H1 (cell line): ENCODE results near the gene METTL8.

ENCODE experiments used
- ASH2L ChIP-seq: fragments of 200-600, 300-600 bp; sonication (generic); IDR thresholded peaks from one replicate; pipeline ENCODE4 v1.7.1; 2017; ENCODE audit warnings: low read length
- MAFK ChIP-seq: IDR thresholded peaks from 2 replicates; pipeline ENCODE4 v1.6.1; 2012; ENCODE audit warnings: low read depth, mild to moderate bottlenecking, improper control_type of control experiment, low read length
- POLR2A ChIP-seq, 2 experiments: IDR thresholded peaks; 1 replicate in 1 of 2; 2 replicates in 1 of 2; pipeline ENCODE4 v1.6.1; 2011; ENCODE audit warnings: low read depth in 2 of 2, low read length in 2 of 2, mild to moderate bottlenecking in 2 of 2; ENCODE audit errors: control extremely low read depth in 1 of 2
- POLR2AphosphoS5 ChIP-seq: IDR thresholded peaks from 2 replicates; pipeline ENCODE4 v1.6.1; 2011; ENCODE audit warnings: low read depth, low read length
- RAD21 ChIP-seq, 2 experiments: IDR thresholded peaks in 1 of 2; conservative IDR thresholded peaks in 1 of 2; 2 replicates each; pipeline ENCODE4 v1.6.1; 2011; ENCODE audit warnings: low read depth in 2 of 2, low read length in 2 of 2, improper control_type of control experiment in 1 of 2, inconsistent platforms in 1 of 2, mild to moderate bottlenecking in 1 of 2, moderate library complexity in 1 of 2
- ZNF274 ChIP-seq: IDR thresholded peaks from 2 replicates; pipeline ENCODE4 v1.7.0; 2012; ENCODE audit warnings: low read length, borderline replicate concordance; ENCODE audit errors: extremely low read depth
- TF ChIP-seq, protein P1 (sequence below): IDR thresholded peaks from 2 replicates; pipeline ENCODE4 v1.6.1; 2011; ENCODE audit warnings: low read depth, mild to moderate bottlenecking, low read length; ENCODE audit not compliant: insufficient read depth
- TF ChIP-seq, protein P2 (sequence below), 3 experiments: IDR thresholded peaks; 1 replicate in 2 of 3; 2 replicates in 1 of 3; pipeline versions ENCODE4 v1.5.1 to v1.6.1; 2011; ENCODE audit warnings: low read length in 3 of 3, mild to moderate bottlenecking in 3 of 3, inconsistent platforms in 2 of 3, low read depth in 1 of 3, moderate library complexity in 1 of 3; ENCODE audit not compliant: insufficient read depth in 1 of 3; ENCODE audit errors: control extremely low read depth in 1 of 3

DNA sequence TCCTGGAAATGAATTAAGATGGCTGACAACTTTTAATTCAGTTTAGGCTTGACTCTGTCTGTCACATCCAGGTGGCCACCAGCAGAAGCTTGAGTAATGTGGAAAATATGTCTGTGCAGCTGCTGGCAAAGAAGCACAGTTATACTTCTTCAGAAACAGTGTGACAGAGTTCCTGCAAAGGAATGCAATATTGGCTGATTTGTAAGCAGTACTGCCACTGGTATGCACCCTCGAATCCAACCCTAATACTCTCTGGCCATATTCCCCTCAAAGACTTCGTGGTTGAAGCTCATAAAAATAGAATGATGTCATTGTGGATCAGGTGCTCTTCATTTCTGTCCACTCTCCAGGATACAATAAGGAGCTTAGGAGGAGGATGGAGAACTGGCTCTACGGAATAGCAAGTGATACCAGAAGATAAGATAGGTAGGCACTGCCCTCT, 86.2 kb downstream of the METTL8 start:
- TF ChIP-seq, protein P1, sequence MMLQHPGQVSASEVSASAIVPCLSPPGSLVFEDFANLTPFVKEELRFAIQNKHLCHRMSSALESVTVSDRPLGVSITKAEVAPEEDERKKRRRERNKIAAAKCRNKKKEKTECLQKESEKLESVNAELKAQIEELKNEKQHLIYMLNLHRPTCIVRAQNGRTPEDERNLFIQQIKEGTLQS, result no peak
- TF ChIP-seq POLR2A (IDR thresholded peaks at IDR 0.05; ENCODE audit: control extremely low read depth in 1 of 2, low read depth in 2 of 2, low read length in 2 of 2) (no peak), ASH2L (no peak), POLR2AphosphoS5 (no peak), RAD21 (IDR thresholded peaks at IDR 0.05 in 1 of 2, conservative IDR thresholded peaks at IDR 0.05 in 1 of 2; ENCODE audit: low read depth in 2 of 2, low read length in 2 of 2) (no peak), MAFK (no peak), ZNF274 (no peak)
- TF ChIP-seq, protein P2, sequence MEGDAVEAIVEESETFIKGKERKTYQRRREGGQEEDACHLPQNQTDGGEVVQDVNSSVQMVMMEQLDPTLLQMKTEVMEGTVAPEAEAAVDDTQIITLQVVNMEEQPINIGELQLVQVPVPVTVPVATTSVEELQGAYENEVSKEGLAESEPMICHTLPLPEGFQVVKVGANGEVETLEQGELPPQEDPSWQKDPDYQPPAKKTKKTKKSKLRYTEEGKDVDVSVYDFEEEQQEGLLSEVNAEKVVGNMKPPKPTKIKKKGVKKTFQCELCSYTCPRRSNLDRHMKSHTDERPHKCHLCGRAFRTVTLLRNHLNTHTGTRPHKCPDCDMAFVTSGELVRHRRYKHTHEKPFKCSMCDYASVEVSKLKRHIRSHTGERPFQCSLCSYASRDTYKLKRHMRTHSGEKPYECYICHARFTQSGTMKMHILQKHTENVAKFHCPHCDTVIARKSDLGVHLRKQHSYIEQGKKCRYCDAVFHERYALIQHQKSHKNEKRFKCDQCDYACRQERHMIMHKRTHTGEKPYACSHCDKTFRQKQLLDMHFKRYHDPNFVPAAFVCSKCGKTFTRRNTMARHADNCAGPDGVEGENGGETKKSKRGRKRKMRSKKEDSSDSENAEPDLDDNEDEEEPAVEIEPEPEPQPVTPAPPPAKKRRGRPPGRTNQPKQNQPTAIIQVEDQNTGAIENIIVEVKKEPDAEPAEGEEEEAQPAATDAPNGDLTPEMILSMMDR (IDR thresholded peaks at IDR 0.05; ENCODE audit: control extremely low read depth in 1 of 3, insufficient read depth in 1 of 3, low read depth in 1 of 3, low read length in 3 of 3), result no peak
